ENCODE results near the gene PHC1. TPM values are rescaled to one million over a fixed set of nuclear protein-coding genes. Genes with fewer than 3 reads are reported as not detected.

Gene PHC1
- total and polyA plus RNA-seq, 2 donors (not counting 1 experiment from before 2014, with no cell fraction given), result 64.2 to 86.9 TPM

DNA sequence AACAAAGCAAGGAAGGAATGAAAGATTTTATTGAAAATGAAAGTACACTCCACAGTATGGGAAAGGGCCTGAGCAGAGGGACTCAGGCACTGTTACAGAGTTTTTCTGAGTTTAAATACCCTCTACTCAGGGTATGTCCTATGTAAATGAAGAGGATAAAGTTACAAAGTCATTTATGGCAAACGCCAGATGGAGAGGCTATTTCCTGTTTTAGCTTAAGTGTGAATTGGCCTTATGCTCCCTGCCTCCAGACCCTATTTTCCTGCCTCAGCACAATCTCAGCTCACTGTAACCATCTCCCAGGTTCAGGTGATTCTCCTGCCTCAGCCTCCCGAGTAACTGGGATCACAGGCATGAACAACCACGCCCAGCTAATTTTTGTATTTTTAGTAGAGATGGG lies 6.8 kb upstream of the PHC1 start:
- H3K9ac ChIP-seq (ENCODE audit: low read length), result no peak overlapping the region
- 100% methylated on average over 1 of the region's 3 CpGs for WGBS (ENCODE audit: insufficient coverage)
- Mint-ChIP-seq H3K27me3 (no peaks in the 10 kb centered on the region), H3K27ac (no peak overlapping the region), H3K9me3 (ENCODE audit: insufficient read depth) (peaks cover 2% of the 10 kb centered on the region), H3K4me1 (peaks cover 48% of the 10 kb centered on the region), H3K4me3 (no peak overlapping the region)
- no peak for DNase-seq
- ATAC-seq (ENCODE audit: low read depth), result no peak
- H2AFZ ChIP-seq (ENCODE audit: insufficient read depth, low read depth, low read length, poor library complexity, severe bottlenecking), result no peak overlapping the region
- no peaks in the 10 kb centered on the region for H3K27me3 ChIP-seq (replicated peaks in 1 of 4; ENCODE audit: control extremely low read depth in 1 of 4, control insufficient read depth in 3 of 4, insufficient read depth in 4 of 4, low read length in 3 of 4)
- no peak overlapping the region for H3K27ac ChIP-seq (ENCODE audit: low read length in 2 of 2)
- intact Hi-C loops (cut with micrococcal nuclease), result no loop called here
- H3K4me3 ChIP-seq (ENCODE audit: control extremely low read depth in 1 of 5, extremely low read depth in 1 of 5, insufficient read depth in 1 of 5, low read depth in 2 of 5, low read length in 4 of 5), result no peak overlapping the region
- no peaks in the 10 kb centered on the region for H4K20me1 ChIP-seq (ENCODE audit: control insufficient read depth, insufficient read depth, low read length, poor library complexity, severe bottlenecking)
- ChIA-PET POLR2A (no interaction called here), CTCF (no interaction called here)
- TF ChIP-seq, protein P1, sequence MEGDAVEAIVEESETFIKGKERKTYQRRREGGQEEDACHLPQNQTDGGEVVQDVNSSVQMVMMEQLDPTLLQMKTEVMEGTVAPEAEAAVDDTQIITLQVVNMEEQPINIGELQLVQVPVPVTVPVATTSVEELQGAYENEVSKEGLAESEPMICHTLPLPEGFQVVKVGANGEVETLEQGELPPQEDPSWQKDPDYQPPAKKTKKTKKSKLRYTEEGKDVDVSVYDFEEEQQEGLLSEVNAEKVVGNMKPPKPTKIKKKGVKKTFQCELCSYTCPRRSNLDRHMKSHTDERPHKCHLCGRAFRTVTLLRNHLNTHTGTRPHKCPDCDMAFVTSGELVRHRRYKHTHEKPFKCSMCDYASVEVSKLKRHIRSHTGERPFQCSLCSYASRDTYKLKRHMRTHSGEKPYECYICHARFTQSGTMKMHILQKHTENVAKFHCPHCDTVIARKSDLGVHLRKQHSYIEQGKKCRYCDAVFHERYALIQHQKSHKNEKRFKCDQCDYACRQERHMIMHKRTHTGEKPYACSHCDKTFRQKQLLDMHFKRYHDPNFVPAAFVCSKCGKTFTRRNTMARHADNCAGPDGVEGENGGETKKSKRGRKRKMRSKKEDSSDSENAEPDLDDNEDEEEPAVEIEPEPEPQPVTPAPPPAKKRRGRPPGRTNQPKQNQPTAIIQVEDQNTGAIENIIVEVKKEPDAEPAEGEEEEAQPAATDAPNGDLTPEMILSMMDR (IDR thresholded peaks at IDR 0.05), result no peak
- no peak for TF ChIP-seq EZH2 (IDR thresholded peaks at IDR 0.05; ENCODE audit: borderline replicate concordance, insufficient read depth, low read depth, low read length, poor library complexity, severe bottlenecking)
- H3K4me1 ChIP-seq (ENCODE audit: control insufficient read depth in 2 of 2, insufficient read depth in 2 of 2, low read length in 2 of 2), result peaks cover 33 to 39% of the 10 kb centered on the region in 2 donors
- no peaks in the 10 kb centered on the region for H3K79me2 ChIP-seq (ENCODE audit: control insufficient read depth, insufficient read depth, low read length)
- no peaks in the 10 kb centered on the region for H3K36me3 ChIP-seq (replicated peaks in 1 of 2; ENCODE audit: control extremely low read depth in 1 of 2, control insufficient read depth in 1 of 2, extremely low read depth in 1 of 2, insufficient read depth in 2 of 2, low read length in 1 of 2)
- no peak overlapping the region for H3K4me2 ChIP-seq (replicated peaks; ENCODE audit: low read depth, low read length, poor library complexity, severe bottlenecking)
- H3K9me3 ChIP-seq (ENCODE audit: control extremely low read depth in 1 of 3, control insufficient read depth in 2 of 3, insufficient read depth in 1 of 3, low read length in 2 of 3), result peaks cover 0 to 6% (median 0%) of the 10 kb centered on the region in 3 donors

DNA sequence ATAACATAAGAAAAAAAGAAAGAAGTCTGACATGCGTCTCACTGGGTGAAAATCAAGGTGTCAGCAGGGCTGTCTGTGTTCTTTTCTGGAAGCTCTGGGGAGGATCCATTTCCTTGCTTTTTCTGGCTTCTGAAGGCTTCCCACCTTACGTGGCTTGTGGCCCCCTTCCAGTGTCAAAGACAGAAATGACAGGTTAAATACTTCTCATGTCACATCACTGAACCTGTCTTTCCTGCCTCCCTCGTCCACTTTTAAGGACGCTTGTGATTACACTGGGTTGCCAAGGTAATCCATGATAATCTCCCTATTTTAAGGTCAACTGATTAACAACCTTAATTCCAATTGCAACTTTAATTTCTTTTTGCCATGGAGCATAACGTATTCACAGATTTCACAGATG lies 4.6 kb upstream of the PHC1 start:
- ATAC-seq (ENCODE audit: low read depth) (no peak), DNase-seq (no peak)
- H3K27ac ChIP-seq (ENCODE audit: low read length in 2 of 2), result no peak overlapping the region
- H3K4me3 Mint-ChIP-seq, result no peak overlapping the region
- H3K27ac Mint-ChIP-seq, result no peak overlapping the region
- H3K27me3 Mint-ChIP-seq, result no peaks in the 10 kb centered on the region
- H4K20me1 ChIP-seq (ENCODE audit: control insufficient read depth, insufficient read depth, low read length, poor library complexity, severe bottlenecking), result no peaks in the 10 kb centered on the region
- no peak overlapping the region for H3K4me2 ChIP-seq (replicated peaks; ENCODE audit: low read depth, low read length, poor library complexity, severe bottlenecking)
- no peaks in the 10 kb centered on the region for H3K79me2 ChIP-seq (ENCODE audit: control insufficient read depth, insufficient read depth, low read length)
- WGBS (ENCODE audit: insufficient coverage), result 83% methylated on average over 3 of the region's 5 CpGs
- ChIA-PET CTCF (interaction anchor here (0.6 to 1.0 kb wide), 4 partner anchors 19 to 318 kb away, joined by 3 to 5 read pairs (median 4); partner anchors contain the start of gene M6PR), POLR2A (no interaction called here)
- no peaks in the 10 kb centered on the region for H3K36me3 ChIP-seq (replicated peaks in 1 of 2; ENCODE audit: control extremely low read depth in 1 of 2, control insufficient read depth in 1 of 2, extremely low read depth in 1 of 2, insufficient read depth in 2 of 2, low read length in 1 of 2)
- H3K9me3 ChIP-seq (ENCODE audit: control extremely low read depth in 1 of 3, control insufficient read depth in 2 of 3, insufficient read depth in 1 of 3, low read length in 2 of 3), result no peaks in the 10 kb centered on the region
- H3K27me3 ChIP-seq (replicated peaks in 1 of 4; ENCODE audit: control extremely low read depth in 1 of 4, control insufficient read depth in 3 of 4, insufficient read depth in 4 of 4, low read length in 3 of 4), result no peaks in the 10 kb centered on the region
- H3K9me3 Mint-ChIP-seq (ENCODE audit: insufficient read depth), result no peaks in the 10 kb centered on the region
- H3K4me1 Mint-ChIP-seq, result peaks cover 41% of the 10 kb centered on the region
- peaks cover 17 to 23% of the 10 kb centered on the region in 2 donors for H3K4me1 ChIP-seq (ENCODE audit: control insufficient read depth in 2 of 2, insufficient read depth in 2 of 2, low read length in 2 of 2)
- H3K4me3 ChIP-seq (ENCODE audit: control extremely low read depth in 1 of 5, extremely low read depth in 1 of 5, insufficient read depth in 1 of 5, low read depth in 2 of 5, low read length in 4 of 5), result no peak overlapping the region
- H2AFZ ChIP-seq (ENCODE audit: insufficient read depth, low read depth, low read length, poor library complexity, severe bottlenecking), result no peak overlapping the region
- intact Hi-C loops (cut with micrococcal nuclease), result loop anchor here (10.0 kb wide), 1 partner anchor 125 kb away; no protein-coding TSS in a partner anchor
- no peak for TF ChIP-seq EZH2 (IDR thresholded peaks at IDR 0.05; ENCODE audit: borderline replicate concordance, insufficient read depth, low read depth, low read length, poor library complexity, severe bottlenecking)
- TF ChIP-seq, protein P1 (IDR thresholded peaks at IDR 0.05), result no peak
- H3K9ac ChIP-seq (ENCODE audit: low read length), result no peak overlapping the region

Measured in B cell (primary cell).